ENCODE results near the gene ODAD3.
"Not testable (repeated sequence)": the region's sequence is repeated elsewhere in the genome, so short reads cannot be mapped to it uniquely, and the experiment has no call there.

Gene ODAD3

GRCh38 chr19:11478167-11479089 is 43.5 kb upstream of the ODAD3 start:
- Histone ChIP-seq H3K4me1 (ENCODE audit: control insufficient read depth in 1 of 2, insufficient read depth in 2 of 2, low read length in 2 of 2) (peaks cover 4 to 8% of the 10 kb centered on the region in 2 donors), H3K4me3 (ENCODE audit: low read depth in 1 of 2, low read length in 2 of 2) (no peak overlapping the region), H3K9me3 (ENCODE audit: control insufficient read depth in 1 of 2, low read length in 2 of 2) (no peaks in the 10 kb centered on the region), H3K27ac (ENCODE audit: low read depth, low read length) (no peak overlapping the region), H3K9ac (ENCODE audit: low read depth in 1 of 2, low read length in 2 of 2) (no peak overlapping the region), H3K27me3 (ENCODE audit: control insufficient read depth in 1 of 2, insufficient read depth in 2 of 2, low read length in 2 of 2) (peaks cover 22 to 28% of the 10 kb centered on the region in 2 donors), H3K36me3 (ENCODE audit: control insufficient read depth in 1 of 2, insufficient read depth in 2 of 2, low read length in 2 of 2) (no peaks in the 10 kb centered on the region)

- Histone ChIP-seq H3K9me3 (ENCODE audit: control insufficient read depth in 1 of 2, low read length in 2 of 2) (no peaks in the 10 kb centered on the region), H3K27me3 (ENCODE audit: control insufficient read depth in 1 of 2, insufficient read depth in 2 of 2, low read length in 2 of 2) (peaks cover 4 to 7% of the 10 kb centered on the region in 2 donors), H3K27ac (ENCODE audit: low read depth, low read length) (no peak overlapping the region), H3K4me1 (ENCODE audit: control insufficient read depth in 1 of 2, insufficient read depth in 2 of 2, low read length in 2 of 2) (no peaks in the 10 kb centered on the region), H3K36me3 (ENCODE audit: control insufficient read depth in 1 of 2, insufficient read depth in 2 of 2, low read length in 2 of 2) (no peaks in the 10 kb centered on the region), H3K4me3 (ENCODE audit: low read depth in 1 of 2, low read length in 2 of 2) (no peak overlapping the region), H3K9ac (ENCODE audit: low read depth in 1 of 2, low read length in 2 of 2) (no peak overlapping the region)
These were observed 40.9 kb upstream of the ODAD3 start for GRCh38 chr19:11475861-11476260.

DNA sequence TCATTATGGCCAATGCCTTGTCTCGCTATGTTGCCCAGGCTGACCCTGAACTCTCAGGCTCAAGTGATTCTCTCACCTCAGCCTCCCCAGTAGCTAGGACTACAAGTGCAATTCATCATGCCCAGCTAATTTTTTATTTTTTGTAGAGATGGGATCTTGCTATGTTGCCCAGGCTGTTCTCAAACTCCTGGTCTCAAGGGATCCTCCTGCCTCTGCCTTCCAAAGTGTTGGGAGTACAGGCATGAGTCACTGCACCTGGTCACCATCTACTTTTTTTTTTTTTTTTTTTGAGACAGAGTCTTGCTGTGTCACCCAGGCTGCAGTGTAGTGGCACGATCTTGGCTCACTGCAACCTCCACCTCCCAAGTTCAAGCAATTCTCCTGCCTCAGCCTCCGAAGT is 40.4 kb upstream of the ODAD3 start:
- not testable (repeated sequence) for H3K27ac ChIP-seq (ENCODE audit: low read depth, low read length); H3K9ac ChIP-seq (ENCODE audit: low read depth in 1 of 2, low read length in 2 of 2); H3K9me3 ChIP-seq (ENCODE audit: control insufficient read depth in 1 of 2, low read length in 2 of 2); H3K4me3 ChIP-seq (ENCODE audit: low read depth in 1 of 2, low read length in 2 of 2); H3K36me3 ChIP-seq (ENCODE audit: control insufficient read depth in 1 of 2, insufficient read depth in 2 of 2, low read length in 2 of 2); H3K27me3 ChIP-seq (ENCODE audit: control insufficient read depth in 1 of 2, insufficient read depth in 2 of 2, low read length in 2 of 2); H3K4me1 ChIP-seq (ENCODE audit: control insufficient read depth in 1 of 2, insufficient read depth in 2 of 2, low read length in 2 of 2)

DNA sequence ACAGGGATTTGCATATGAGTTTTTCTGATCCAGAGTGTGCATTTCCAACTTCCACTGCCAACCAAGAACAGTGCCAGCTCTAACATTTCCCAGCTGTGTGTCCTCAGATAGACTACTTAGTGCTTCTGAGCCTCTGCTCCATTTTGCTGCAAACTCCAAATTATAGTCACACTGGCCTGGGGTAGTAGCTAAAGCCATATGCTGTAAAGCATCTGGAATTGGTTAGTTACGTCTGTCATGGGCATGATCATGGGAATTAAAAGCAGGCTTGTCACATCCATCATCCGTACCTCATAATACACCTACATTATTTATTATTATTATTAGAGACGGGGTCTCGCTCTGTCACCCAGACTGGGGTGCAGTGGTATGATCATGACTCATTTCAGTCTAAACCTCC is 38.8 kb upstream of the ODAD3 start:
- Histone ChIP-seq H3K27ac (ENCODE audit: low read depth, low read length) (no peak overlapping the region), H3K36me3 (ENCODE audit: control insufficient read depth in 1 of 2, insufficient read depth in 2 of 2, low read length in 2 of 2) (no peaks in the 10 kb centered on the region), H3K9me3 (ENCODE audit: control insufficient read depth in 1 of 2, low read length in 2 of 2) (no peaks in the 10 kb centered on the region), H3K4me3 (ENCODE audit: low read depth in 1 of 2, low read length in 2 of 2) (no peak overlapping the region), H3K27me3 (ENCODE audit: control insufficient read depth in 1 of 2, insufficient read depth in 2 of 2, low read length in 2 of 2) (peaks cover 2 to 4% of the 10 kb centered on the region in 2 donors), H3K9ac (ENCODE audit: low read depth in 1 of 2, low read length in 2 of 2) (no peak overlapping the region), H3K4me1 (ENCODE audit: control insufficient read depth in 1 of 2, insufficient read depth in 2 of 2, low read length in 2 of 2) (no peaks in the 10 kb centered on the region)

- H3K9me3 ChIP-seq (ENCODE audit: control insufficient read depth in 1 of 2, low read length in 2 of 2); H3K36me3 ChIP-seq (ENCODE audit: control insufficient read depth in 1 of 2, insufficient read depth in 2 of 2, low read length in 2 of 2); H3K27ac ChIP-seq (ENCODE audit: low read depth, low read length); H3K9ac ChIP-seq (ENCODE audit: low read depth in 1 of 2, low read length in 2 of 2); H3K27me3 ChIP-seq (ENCODE audit: control insufficient read depth in 1 of 2, insufficient read depth in 2 of 2, low read length in 2 of 2); H3K4me1 ChIP-seq (ENCODE audit: control insufficient read depth in 1 of 2, insufficient read depth in 2 of 2, low read length in 2 of 2); H3K4me3 ChIP-seq (ENCODE audit: low read depth in 1 of 2, low read length in 2 of 2): not testable (repeated sequence)
These were observed 33.4 kb upstream of the ODAD3 start for GRCh38 chr19:11468266-11468845.

DNA sequence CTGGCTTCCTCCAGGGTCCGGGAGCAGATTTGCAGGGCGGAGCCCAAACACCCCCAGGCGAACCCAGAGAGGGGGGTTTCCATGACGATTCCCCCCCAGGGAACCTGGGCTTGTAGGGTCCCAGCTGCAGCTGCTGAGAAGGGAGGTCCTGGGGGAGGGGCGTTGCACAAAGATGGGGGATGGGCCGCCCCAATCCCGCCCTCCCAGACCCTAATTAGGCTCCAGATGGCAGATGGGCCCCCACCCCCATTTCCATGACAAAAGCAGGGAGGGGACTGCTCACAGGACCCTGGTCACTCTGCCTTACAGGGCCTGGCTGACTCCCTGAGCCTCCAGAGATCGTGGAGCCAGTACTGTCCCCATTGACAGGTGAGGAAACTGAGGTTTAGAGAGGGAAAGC is 30.7 kb upstream of the ODAD3 start:
- H3K4me1 ChIP-seq (ENCODE audit: control insufficient read depth in 1 of 2, insufficient read depth in 2 of 2, low read length in 2 of 2) = no peaks in the 10 kb centered on the region
- no peaks in the 10 kb centered on the region for H3K9me3 ChIP-seq (ENCODE audit: control insufficient read depth in 1 of 2, low read length in 2 of 2)
- H3K36me3 ChIP-seq (ENCODE audit: control insufficient read depth in 1 of 2, insufficient read depth in 2 of 2, low read length in 2 of 2) = no peaks in the 10 kb centered on the region
- H3K4me3 ChIP-seq (ENCODE audit: low read depth in 1 of 2, low read length in 2 of 2) = no peak overlapping the region
- H3K9ac ChIP-seq (ENCODE audit: low read depth in 1 of 2, low read length in 2 of 2) = no peak overlapping the region
- H3K27me3 ChIP-seq (ENCODE audit: control insufficient read depth in 1 of 2, insufficient read depth in 2 of 2, low read length in 2 of 2) = peaks cover 0 to 8% of the 10 kb centered on the region in 2 donors
- H3K27ac ChIP-seq (ENCODE audit: low read depth, low read length) = no peak overlapping the region

- peaks cover 0 to 8% of the 10 kb centered on the region in 2 donors for H3K27me3 ChIP-seq (ENCODE audit: control insufficient read depth in 1 of 2, insufficient read depth in 2 of 2, low read length in 2 of 2)
- no peaks in the 10 kb centered on the region for H3K9me3 ChIP-seq (ENCODE audit: control insufficient read depth in 1 of 2, low read length in 2 of 2)
- no peak overlapping the region for H3K9ac ChIP-seq (ENCODE audit: low read depth in 1 of 2, low read length in 2 of 2)
- no peaks in the 10 kb centered on the region for H3K36me3 ChIP-seq (ENCODE audit: control insufficient read depth in 1 of 2, insufficient read depth in 2 of 2, low read length in 2 of 2)
- no peaks in the 10 kb centered on the region for H3K4me1 ChIP-seq (ENCODE audit: control insufficient read depth in 1 of 2, insufficient read depth in 2 of 2, low read length in 2 of 2)
- H3K27ac ChIP-seq (ENCODE audit: low read depth, low read length) = no peak overlapping the region
- no peak overlapping the region for H3K4me3 ChIP-seq (ENCODE audit: low read depth in 1 of 2, low read length in 2 of 2)
These were observed 29.7 kb upstream of the ODAD3 start for GRCh38 chr19:11464333-11465265.

- Histone ChIP-seq H3K9ac (ENCODE audit: low read depth in 1 of 2, low read length in 2 of 2) (no peak overlapping the region), H3K4me3 (ENCODE audit: low read depth in 1 of 2, low read length in 2 of 2) (no peak overlapping the region), H3K9me3 (ENCODE audit: control insufficient read depth in 1 of 2, low read length in 2 of 2) (no peaks in the 10 kb centered on the region), H3K36me3 (ENCODE audit: control insufficient read depth in 1 of 2, insufficient read depth in 2 of 2, low read length in 2 of 2) (no peaks in the 10 kb centered on the region), H3K4me1 (ENCODE audit: control insufficient read depth in 1 of 2, insufficient read depth in 2 of 2, low read length in 2 of 2) (no peaks in the 10 kb centered on the region), H3K27me3 (ENCODE audit: control insufficient read depth in 1 of 2, insufficient read depth in 2 of 2, low read length in 2 of 2) (peaks cover 0 to 8% of the 10 kb centered on the region in 2 donors), H3K27ac (ENCODE audit: low read depth, low read length) (no peak overlapping the region)
These were observed 28.5 kb upstream of the ODAD3 start for GRCh38 chr19:11463391-11463790.

DNA sequence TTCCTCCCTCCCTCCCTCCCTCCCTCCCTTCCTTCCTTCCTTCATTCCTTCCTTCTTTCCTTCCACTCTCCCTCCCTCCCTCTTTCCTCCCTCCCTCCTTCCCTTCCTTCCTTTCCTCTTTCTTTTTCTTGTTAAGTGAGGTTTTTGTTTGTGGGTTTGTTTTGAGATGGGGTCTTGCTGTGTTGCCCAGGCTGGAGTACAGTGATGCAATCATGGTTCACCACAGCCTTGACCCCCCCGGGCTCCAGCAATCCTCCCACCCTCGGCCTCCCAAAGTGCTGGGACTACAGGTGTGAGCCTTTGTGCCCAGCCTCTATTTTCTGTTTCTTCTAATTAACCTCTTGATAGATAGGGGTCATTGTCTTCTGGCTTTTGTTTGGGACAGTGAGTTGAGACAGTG is 26.5 kb upstream of the ODAD3 start:
- no peaks in the 10 kb centered on the region for H3K4me1 ChIP-seq (ENCODE audit: control insufficient read depth in 1 of 2, insufficient read depth in 2 of 2, low read length in 2 of 2)
- peaks cover 0 to 8% of the 10 kb centered on the region in 2 donors for H3K27me3 ChIP-seq (ENCODE audit: control insufficient read depth in 1 of 2, insufficient read depth in 2 of 2, low read length in 2 of 2)
- H3K27ac ChIP-seq (ENCODE audit: low read depth, low read length) = no peak overlapping the region
- no peaks in the 10 kb centered on the region for H3K9me3 ChIP-seq (ENCODE audit: control insufficient read depth in 1 of 2, low read length in 2 of 2)
- no peak overlapping the region for H3K9ac ChIP-seq (ENCODE audit: low read depth in 1 of 2, low read length in 2 of 2)
- no peaks in the 10 kb centered on the region for H3K36me3 ChIP-seq (ENCODE audit: control insufficient read depth in 1 of 2, insufficient read depth in 2 of 2, low read length in 2 of 2)
- H3K4me3 ChIP-seq (ENCODE audit: low read depth in 1 of 2, low read length in 2 of 2) = no peak overlapping the region

- H3K4me3 ChIP-seq (ENCODE audit: low read depth in 1 of 2, low read length in 2 of 2) = no peak overlapping the region
- no peak overlapping the region for H3K9ac ChIP-seq (ENCODE audit: low read depth in 1 of 2, low read length in 2 of 2)
- H3K36me3 ChIP-seq (ENCODE audit: control insufficient read depth in 1 of 2, insufficient read depth in 2 of 2, low read length in 2 of 2) = no peaks in the 10 kb centered on the region
- H3K9me3 ChIP-seq (ENCODE audit: control insufficient read depth in 1 of 2, low read length in 2 of 2) = no peaks in the 10 kb centered on the region
- H3K4me1 ChIP-seq (ENCODE audit: control insufficient read depth in 1 of 2, insufficient read depth in 2 of 2, low read length in 2 of 2) = no peaks in the 10 kb centered on the region
- no peak overlapping the region for H3K27ac ChIP-seq (ENCODE audit: low read depth, low read length)
- H3K27me3 ChIP-seq (ENCODE audit: control insufficient read depth in 1 of 2, insufficient read depth in 2 of 2, low read length in 2 of 2) = peaks cover 0 to 7% of the 10 kb centered on the region in 2 donors
These were observed 25.3 kb upstream of the ODAD3 start for GRCh38 chr19:11460207-11460606.

Measured in duodenal mucosa (tissue), 2 donors.